ENCODE results near the gene GOLPH3L.
A peak's percentile ranks its signal among the peaks of the same experiment; 100 is the strongest.
"Not testable (repeated sequence)": the region's sequence is repeated elsewhere in the genome, so short reads cannot be mapped to it uniquely, and the experiment has no call there.

GOLPH3L gene

DNA sequence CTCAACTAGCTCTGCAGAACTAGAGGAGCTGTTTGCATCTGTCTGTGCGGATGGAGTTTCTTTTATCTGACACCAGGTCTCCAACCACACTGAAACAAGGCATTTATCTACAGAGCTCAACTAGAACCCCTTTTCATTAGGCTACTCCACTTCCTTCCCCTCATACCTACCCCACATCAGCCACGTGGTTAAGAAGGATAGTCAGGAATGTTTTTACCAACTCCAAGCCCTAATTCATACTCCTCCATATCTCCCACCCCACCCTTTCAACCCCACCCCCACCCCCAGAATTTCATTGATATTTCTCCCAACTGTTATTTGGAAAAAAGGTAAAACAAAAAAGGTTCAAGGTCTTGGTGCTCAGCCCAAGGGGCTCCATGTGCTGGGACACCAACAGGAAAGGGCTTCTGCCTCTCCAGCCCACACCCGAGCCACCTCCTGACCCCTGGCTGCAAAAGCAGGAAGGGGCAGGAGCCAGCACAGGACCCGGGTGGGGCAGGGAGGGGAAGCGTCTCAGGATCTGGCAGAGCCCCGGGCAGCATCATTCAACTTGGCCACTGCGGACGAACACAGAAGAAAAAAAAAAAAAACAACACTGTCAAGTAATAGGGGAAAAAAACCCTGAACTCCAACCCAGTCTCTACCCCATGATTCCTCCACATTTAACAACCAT, 74.5 kb downstream of the GOLPH3L start:
- Histone ChIP-seq H3K4me3 (ENCODE audit: low read length) (no peak overlapping the region), H3K4me1 (ENCODE audit: control insufficient read depth, insufficient read depth, low read length) (peaks cover 15% of the 10 kb centered on the region), H3K27ac (ENCODE audit: low read depth, low read length) (peak overlapping the region; percentile 37), H3K27me3 (ENCODE audit: control insufficient read depth, insufficient read depth, low read length) (no peaks in the 10 kb centered on the region), H3K36me3 (ENCODE audit: control insufficient read depth, insufficient read depth, low read length) (peaks cover 29% of the 10 kb centered on the region), H3K9ac (ENCODE audit: low read length) (no peak overlapping the region)

DNA sequence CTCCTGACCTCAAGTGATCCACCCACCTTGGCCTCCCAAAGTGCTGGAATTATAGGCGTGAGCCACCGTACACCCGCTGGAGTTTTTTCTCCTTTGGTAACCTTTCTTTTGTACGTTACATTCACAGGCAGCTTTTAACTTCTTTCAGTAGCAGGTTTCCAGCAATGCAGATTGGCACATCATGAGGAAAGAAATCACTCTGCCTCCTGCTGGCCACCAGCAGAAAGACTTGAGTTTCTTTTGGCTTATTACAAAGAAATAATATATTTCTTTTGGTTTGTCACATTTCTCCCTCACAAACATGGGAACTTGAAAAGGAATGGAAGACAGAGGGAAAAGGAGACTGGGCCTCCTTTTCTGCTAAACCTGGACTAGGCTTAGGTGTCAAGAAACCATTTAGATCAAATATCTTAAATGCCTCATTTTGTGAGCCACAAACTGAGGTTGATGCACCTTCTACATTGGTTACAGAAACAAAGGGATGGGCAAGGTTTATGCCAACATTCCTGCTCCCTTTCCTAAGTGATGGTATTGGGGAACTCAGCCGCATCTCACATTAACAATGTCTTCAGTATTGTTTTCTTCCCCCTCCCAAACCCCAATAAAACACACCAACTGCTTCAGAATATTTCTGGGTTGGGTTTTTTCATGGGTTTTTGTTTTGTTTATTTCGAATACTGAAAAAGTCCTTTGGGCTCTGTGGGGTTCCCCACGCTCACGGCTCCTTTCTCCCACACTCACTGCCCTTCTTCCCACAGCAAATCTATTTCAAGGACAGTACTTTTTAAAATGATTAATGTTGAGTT, 75.3 kb downstream of the GOLPH3L start:
- Histone ChIP-seq H3K27me3 (ENCODE audit: control insufficient read depth, insufficient read depth, low read length) (no peaks in the 10 kb centered on the region), H3K9ac (ENCODE audit: low read length) (no peak overlapping the region), H3K4me1 (ENCODE audit: control insufficient read depth, insufficient read depth, low read length) (peaks cover 15% of the 10 kb centered on the region), H3K27ac (ENCODE audit: low read depth, low read length) (peak overlapping the region; percentile 37), H3K36me3 (ENCODE audit: control insufficient read depth, insufficient read depth, low read length) (peaks cover 26% of the 10 kb centered on the region), H3K4me3 (ENCODE audit: low read length) (no peak overlapping the region)

DNA sequence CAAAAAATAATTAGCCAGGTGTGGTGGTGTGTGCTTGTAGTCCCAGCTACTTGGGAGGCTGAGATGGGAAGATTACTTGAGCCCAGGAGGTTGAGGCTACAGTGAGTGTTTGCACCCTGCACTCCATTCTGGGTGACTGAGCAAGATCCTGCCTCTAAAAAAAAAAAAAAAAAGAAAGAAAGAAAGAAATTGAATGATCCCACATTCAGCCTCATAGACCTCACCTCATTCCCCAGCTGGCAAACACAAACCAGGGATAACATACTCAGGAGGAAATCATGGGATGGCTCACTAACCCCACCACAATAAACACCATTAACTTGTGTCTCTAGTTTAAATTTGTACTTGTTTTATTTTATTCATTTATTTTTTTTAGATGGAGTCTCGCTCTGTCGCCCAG, 76.0 kb downstream of the GOLPH3L start:
- H3K9ac ChIP-seq (ENCODE audit: low read length) = no peak overlapping the region
- H3K27me3 ChIP-seq (ENCODE audit: control insufficient read depth, insufficient read depth, low read length) = no peaks in the 10 kb centered on the region
- no peak overlapping the region for H3K27ac ChIP-seq (ENCODE audit: low read depth, low read length)
- H3K4me3 ChIP-seq (ENCODE audit: low read length) = no peak overlapping the region
- peaks cover 15% of the 10 kb centered on the region for H3K4me1 ChIP-seq (ENCODE audit: control insufficient read depth, insufficient read depth, low read length)
- H3K36me3 ChIP-seq (ENCODE audit: control insufficient read depth, insufficient read depth, low read length) = peaks cover 20% of the 10 kb centered on the region

DNA sequence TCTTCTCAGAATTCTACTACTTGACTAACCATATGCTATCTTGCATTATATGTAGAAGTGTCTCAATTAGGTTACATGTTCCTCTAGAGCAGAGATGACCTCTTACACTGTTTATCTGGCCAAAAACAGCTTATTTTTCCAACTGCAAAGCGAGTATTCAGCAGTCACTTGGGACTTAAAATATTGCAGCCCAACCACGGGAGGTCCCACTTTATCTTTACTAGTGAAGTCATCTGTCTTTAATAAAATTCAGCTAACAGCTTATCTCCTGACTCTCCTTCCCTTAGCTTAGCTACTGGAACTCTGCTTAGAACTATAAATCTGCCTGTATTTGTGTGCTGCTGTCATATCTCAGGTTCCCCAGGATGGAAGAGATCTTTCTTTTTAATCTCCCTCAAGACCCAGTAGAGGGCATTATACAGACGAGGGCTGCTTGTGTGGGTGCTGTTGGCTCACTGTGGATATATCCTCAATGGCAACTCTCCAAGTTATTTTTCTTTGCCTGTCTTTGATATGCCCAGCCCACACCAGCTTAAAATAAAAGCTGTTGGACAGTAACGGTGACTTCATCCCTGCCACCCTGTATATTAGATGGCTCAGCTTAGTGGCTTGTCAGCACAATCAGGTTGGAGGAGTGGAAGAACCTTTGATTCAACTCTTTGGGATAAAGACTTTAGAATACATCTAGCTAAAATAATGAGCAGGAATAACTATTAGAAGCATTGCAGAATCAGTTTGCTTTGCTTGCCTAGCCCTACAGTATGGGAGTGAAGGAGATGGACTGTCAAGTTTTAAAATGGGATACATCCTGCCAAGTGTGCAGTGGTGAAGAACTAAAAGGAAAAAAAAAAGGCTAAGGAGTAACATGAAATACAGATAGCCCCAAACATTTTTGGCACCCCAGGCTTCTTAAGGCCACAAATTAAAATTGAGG, 77.1 kb downstream of the GOLPH3L start:
- Histone ChIP-seq H3K9ac (ENCODE audit: low read length) (no peak overlapping the region), H3K4me3 (ENCODE audit: low read length) (no peak overlapping the region), H3K36me3 (ENCODE audit: control insufficient read depth, insufficient read depth, low read length) (peaks cover 12% of the 10 kb centered on the region)

DNA sequence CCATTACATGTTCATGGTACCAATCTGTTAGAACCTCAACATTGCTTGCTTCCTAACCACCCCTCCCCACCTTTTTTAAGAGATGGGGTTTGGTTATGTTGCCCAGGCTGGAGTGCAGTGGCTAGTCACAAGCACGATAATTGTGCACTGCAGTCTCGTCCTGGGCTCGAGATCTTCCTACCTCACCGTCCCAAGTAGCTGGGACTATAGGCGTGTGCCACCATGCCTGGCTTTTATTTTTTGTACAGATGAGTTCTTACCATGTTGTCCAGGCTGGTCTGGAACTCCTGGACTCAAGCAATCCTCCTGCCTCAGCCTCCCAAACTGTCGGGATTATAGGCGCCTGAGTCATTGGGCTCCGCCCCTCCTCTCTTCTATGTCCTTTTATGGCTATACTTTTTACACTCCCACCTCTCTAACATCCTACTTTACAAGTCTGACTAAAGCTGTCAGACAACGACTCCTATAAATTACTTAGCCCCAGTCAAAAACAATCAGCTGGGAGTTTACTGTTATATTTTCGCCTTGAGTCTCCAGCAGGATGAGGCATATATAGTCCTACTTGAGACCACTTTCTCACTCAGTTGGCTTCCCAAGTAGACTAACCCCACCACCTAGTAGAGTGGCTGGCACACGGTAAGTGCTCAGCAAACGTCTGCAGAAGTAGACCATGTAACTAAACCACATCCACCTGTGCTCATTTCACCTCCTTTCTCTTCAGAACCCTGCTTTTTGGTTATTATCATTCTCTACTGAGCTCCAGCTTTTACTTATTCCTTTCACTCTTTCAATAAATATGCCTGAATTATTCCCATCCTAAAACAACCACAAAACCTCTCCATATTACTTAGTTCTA, 81.4 kb downstream of the GOLPH3L start:
- Histone ChIP-seq H3K27me3 (ENCODE audit: control insufficient read depth, insufficient read depth, low read length) (no peaks in the 10 kb centered on the region), H3K36me3 (ENCODE audit: control insufficient read depth, insufficient read depth, low read length) (no peaks in the 10 kb centered on the region), H3K4me3 (ENCODE audit: low read length) (no peak overlapping the region), H3K4me1 (ENCODE audit: control insufficient read depth, insufficient read depth, low read length) (peaks cover 15% of the 10 kb centered on the region), H3K9ac (ENCODE audit: low read length) (no peak overlapping the region), H3K27ac (ENCODE audit: low read depth, low read length) (no peak overlapping the region)

More for the DNA sequence above, 77.1 kb downstream of the GOLPH3L start:
- Histone ChIP-seq H3K4me1 (ENCODE audit: control insufficient read depth, insufficient read depth, low read length) (peaks cover 15% of the 10 kb centered on the region), H3K27me3 (ENCODE audit: control insufficient read depth, insufficient read depth, low read length) (no peaks in the 10 kb centered on the region), H3K27ac (ENCODE audit: low read depth, low read length) (peak overlapping the region; percentile 64)

DNA sequence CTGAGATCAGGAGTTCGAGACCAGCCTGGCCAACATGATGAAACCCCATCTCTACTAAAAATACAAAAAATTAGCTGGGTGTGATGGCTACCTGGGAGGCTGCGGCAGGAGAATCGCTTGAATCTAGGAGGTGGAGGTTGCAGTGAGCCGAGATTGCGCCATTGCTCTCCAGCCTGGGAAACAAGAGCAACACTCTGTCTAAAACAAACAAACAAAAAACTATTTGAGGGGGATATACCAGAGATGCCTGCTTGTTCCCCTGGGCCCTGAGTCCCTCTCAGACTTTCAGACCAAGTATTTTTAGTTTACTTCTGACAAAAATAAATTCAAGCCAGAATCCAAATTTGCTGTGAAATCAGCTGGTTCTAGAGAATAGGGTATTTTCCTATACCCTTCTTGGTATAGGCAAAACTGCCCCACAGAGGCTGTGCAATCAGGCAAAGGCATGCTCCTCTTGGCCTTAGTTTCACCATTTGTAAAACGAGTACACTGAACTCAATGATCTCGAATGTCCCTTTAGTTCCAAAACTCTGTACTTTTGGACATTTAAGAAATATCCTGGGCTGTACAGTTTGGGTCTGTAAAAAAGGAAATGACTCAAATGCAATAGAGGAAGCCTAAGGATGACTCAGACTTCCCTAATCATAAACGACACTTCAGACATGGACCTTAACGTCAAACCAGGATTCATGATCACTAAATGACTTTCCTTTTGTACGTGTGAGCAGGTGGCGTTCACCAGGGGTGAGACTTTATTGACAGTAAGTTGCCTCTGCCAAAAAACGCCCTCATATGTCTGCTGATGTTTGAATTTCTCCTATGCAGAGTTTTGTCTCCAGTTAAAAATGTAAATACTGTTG, 83.7 kb downstream of the GOLPH3L start:
- Histone ChIP-seq H3K27ac (ENCODE audit: low read depth, low read length) (peak overlapping the region; percentile 76), H3K27me3 (ENCODE audit: control insufficient read depth, insufficient read depth, low read length) (no peaks in the 10 kb centered on the region), H3K4me1 (ENCODE audit: control insufficient read depth, insufficient read depth, low read length) (peaks cover 10% of the 10 kb centered on the region), H3K36me3 (ENCODE audit: control insufficient read depth, insufficient read depth, low read length) (no peaks in the 10 kb centered on the region), H3K4me3 (ENCODE audit: low read length) (peak overlapping the region; percentile 8), H3K9ac (ENCODE audit: low read length) (no peak overlapping the region)

DNA sequence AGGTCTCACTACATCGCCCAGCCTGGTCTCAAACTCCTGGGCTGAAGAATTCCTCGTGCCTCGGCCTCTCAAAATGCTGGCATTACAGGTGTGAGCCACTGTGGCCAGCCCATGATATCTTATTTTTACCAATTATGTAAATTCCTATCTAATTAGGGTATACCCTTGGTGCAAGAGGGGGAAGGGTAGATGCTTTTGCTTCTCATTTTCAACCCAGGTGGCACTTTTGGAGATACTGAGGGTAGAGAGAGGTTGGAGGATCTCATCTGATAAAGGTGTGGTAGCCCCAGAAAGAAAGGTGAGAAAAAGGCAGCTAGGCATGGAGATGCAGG, 85.0 kb downstream of the GOLPH3L start:
- peak overlapping the region; percentile 84 for H3K27ac ChIP-seq (ENCODE audit: low read depth, low read length)
- no peaks in the 10 kb centered on the region for H3K36me3 ChIP-seq (ENCODE audit: control insufficient read depth, insufficient read depth, low read length)
- H3K27me3 ChIP-seq (ENCODE audit: control insufficient read depth, insufficient read depth, low read length) = no peaks in the 10 kb centered on the region
- H3K9ac ChIP-seq (ENCODE audit: low read length) = no peak overlapping the region
- H3K4me3 ChIP-seq (ENCODE audit: low read length) = peak overlapping the region; percentile 19
- peaks cover 10% of the 10 kb centered on the region for H3K4me1 ChIP-seq (ENCODE audit: control insufficient read depth, insufficient read depth, low read length)

DNA sequence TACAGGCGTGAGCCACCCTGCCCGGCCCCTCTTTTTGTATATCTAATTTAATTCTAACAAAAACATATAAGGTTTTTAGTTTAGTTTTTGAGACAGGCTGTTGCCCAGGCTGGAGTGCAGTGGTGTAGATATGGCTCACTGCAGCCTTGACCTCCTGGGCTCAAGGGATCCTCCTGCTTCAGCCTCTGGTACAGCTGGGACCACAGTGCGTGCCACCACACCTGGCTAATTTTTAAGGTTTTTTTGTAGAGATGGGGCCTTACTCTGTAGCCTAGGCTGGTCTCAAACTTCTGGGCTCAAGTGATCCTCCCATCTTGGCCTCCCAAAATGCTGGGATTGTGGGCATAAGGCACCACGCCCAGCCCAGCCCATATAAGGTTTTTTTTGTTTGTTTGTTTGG, 86.4 kb downstream of the GOLPH3L start:
- H3K27ac ChIP-seq (ENCODE audit: low read depth, low read length) = peak overlapping the region; percentile 84
- H3K27me3 ChIP-seq (ENCODE audit: control insufficient read depth, insufficient read depth, low read length) = no peaks in the 10 kb centered on the region
- peaks cover 10% of the 10 kb centered on the region for H3K4me1 ChIP-seq (ENCODE audit: control insufficient read depth, insufficient read depth, low read length)
- no peak overlapping the region for H3K9ac ChIP-seq (ENCODE audit: low read length)
- H3K36me3 ChIP-seq (ENCODE audit: control insufficient read depth, insufficient read depth, low read length) = no peaks in the 10 kb centered on the region
- no peak overlapping the region for H3K4me3 ChIP-seq (ENCODE audit: low read length)

DNA sequence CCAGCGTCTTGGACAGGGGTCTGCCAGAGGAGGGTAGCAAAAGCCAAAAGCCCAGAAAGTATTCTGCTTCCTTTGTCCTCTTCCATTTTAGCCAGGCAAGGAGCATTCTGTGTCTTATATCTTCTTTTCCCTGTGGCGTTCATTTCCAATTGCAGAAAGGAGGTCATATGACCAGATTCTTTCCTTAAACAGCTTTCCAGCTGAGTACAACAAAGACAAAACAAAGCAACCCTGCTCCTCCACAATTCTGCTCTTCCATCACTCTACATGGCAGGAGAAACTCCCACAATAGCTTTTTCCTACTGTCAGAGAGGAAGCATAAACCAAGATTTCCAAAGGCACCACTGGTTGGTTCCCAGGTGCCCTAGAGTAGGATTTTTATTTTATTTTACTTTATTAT, 87.2 kb downstream of the GOLPH3L start:
- peak overlapping the region; percentile 33 for H3K4me3 ChIP-seq (ENCODE audit: low read length)
- H3K27ac ChIP-seq (ENCODE audit: low read depth, low read length) = peak overlapping the region; percentile 74
- peaks cover 10% of the 10 kb centered on the region for H3K4me1 ChIP-seq (ENCODE audit: control insufficient read depth, insufficient read depth, low read length)
- no peaks in the 10 kb centered on the region for H3K36me3 ChIP-seq (ENCODE audit: control insufficient read depth, insufficient read depth, low read length)
- H3K27me3 ChIP-seq (ENCODE audit: control insufficient read depth, insufficient read depth, low read length) = no peaks in the 10 kb centered on the region
- no peak overlapping the region for H3K9ac ChIP-seq (ENCODE audit: low read length)

DNA sequence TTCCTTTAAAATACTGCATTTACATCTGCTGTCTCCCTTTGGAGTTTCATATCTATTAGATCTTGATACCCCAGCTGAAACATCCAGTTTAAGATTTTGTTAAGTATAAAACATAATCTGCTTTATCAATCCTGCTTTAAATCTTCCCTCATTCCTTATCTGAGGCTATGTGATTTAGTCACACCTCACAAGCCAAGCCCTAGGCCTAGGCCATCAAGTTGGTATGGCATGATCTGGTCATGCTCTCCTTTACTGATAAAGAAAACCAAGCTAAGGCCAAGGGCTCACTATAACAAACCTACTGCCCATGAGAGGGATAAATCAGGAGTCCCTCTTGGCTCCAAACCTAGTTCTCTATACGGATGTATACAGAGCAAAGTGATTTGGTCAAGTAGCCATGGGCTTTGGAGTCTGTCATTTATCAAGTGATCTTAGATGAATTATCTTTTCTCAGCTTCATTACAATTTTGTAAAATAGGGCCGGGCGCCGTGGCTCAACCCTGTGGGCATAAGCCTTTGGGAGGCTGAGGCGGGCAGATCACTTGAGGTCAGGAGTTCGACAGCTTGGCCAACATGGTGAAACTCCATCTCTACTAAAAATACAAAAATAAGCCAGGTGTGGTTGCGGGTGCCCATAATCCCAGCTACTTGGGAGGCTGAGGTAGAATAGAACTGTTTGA, 90.4 kb downstream of the GOLPH3L start:
- no peak overlapping the region for H3K4me3 ChIP-seq (ENCODE audit: low read length)
- no peak overlapping the region for H3K9ac ChIP-seq (ENCODE audit: low read length)
- H3K27me3 ChIP-seq (ENCODE audit: control insufficient read depth, insufficient read depth, low read length) = no peaks in the 10 kb centered on the region
- H3K36me3 ChIP-seq (ENCODE audit: control insufficient read depth, insufficient read depth, low read length) = no peaks in the 10 kb centered on the region
- no peak overlapping the region for H3K27ac ChIP-seq (ENCODE audit: low read depth, low read length)
- peaks cover 13% of the 10 kb centered on the region for H3K4me1 ChIP-seq (ENCODE audit: control insufficient read depth, insufficient read depth, low read length)

DNA sequence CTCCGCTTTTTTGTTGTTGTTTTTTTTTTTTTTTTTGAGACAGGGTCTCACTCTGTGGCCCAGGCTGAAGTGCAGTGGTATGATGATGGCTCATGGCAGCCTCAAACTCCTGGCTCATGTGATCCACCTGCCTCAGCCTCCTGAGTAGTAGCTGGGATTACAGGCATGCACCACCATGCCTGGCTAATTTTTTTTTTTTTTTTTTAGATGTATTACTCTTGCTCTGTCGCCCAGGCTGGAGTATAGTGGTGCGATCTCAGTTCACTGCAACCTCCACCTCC, 91.6 kb downstream of the GOLPH3L start:
- not testable (repeated sequence) for H3K27ac ChIP-seq (ENCODE audit: low read depth, low read length); H3K27me3 ChIP-seq (ENCODE audit: control insufficient read depth, insufficient read depth, low read length); H3K4me3 ChIP-seq (ENCODE audit: low read length); H3K36me3 ChIP-seq (ENCODE audit: control insufficient read depth, insufficient read depth, low read length); H3K9ac ChIP-seq (ENCODE audit: low read length)
- peaks cover 10% of the 10 kb centered on the region for H3K4me1 ChIP-seq (ENCODE audit: control insufficient read depth, insufficient read depth, low read length)

All from rectal smooth muscle tissue (tissue), 1 donor.